ENCODE data around the gene CDK17.

CDK17 gene

DNA sequence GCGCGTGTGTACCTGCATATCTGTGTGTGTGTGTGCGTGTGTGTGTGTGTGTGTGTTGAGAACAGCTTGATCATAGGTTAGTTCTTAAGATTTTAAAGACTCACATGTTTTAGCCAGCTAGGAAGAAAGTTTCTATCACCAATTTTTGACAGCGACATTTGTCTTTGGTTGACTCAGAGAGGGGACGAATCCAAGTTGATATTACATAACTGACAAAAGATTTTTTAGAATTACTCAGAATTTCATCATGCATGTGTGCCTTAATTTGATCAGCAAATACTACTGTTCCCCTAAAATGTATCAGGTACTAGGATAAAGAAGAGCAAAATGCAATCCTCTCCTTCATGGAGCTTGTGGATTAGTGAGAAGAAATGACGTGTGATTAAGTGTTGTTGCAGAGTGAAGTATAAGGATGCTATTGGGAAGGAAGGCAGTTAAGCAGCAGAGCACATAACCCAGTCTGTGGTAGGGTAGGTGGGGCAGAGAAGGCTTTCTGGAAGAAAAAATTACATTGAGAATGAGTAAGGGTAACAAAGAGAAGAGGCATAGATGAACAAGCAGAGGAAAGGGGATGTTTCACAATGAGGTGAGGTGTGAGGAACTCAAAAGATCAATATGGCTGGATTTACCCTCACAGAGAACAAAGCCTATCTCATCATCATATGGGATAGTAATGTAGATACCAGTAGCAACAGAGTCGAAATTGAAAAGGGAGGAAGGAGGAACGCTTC, 128.6 kb downstream of the CDK17 start:
- DNase-seq (ENCODE audit: low read depth in 2 of 3, low spot score in 1 of 3), result no peak

DNA sequence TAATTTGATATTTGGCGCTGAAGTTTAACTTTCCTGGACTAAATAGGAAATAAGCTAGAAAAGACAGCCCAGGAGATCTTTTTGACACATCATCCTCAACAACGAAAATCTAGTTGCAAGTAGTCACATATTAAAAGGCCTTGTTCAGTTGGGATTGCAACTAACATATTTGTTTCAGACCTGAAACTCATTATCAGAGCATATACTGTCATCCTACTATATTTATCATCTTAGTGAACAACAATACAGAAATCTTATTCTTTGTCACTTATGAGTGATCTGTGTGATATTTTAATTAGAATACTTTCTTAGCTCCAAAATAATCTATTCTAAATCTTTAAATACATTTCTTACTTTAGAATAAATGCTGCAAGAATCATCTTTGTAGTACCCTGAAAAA, 134.0 kb downstream of the CDK17 start:
- DNase-seq (ENCODE audit: low read depth in 2 of 3, low spot score in 1 of 3), result no peak

DNA sequence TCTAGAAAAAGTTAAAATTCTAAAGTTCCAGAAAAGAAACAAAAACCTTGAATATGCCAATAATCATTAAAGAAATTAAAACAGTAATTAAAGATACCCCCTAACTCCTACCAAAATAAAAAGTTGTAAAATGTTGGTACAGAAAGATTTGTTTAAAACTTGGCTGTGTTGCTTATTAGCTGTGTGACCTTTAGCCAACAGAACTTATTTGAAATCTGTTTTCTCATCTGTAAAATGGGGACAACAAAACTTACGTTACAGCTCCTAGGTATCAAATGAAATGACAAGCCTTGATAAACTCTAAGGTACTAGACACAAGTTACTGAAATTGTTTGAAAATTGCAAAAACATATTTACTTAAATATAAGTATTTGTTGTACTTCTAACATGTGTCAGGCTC, 134.4 kb downstream of the CDK17 start:
- no peak for DNase-seq (ENCODE audit: low read depth in 2 of 3, low spot score in 1 of 3)

DNA sequence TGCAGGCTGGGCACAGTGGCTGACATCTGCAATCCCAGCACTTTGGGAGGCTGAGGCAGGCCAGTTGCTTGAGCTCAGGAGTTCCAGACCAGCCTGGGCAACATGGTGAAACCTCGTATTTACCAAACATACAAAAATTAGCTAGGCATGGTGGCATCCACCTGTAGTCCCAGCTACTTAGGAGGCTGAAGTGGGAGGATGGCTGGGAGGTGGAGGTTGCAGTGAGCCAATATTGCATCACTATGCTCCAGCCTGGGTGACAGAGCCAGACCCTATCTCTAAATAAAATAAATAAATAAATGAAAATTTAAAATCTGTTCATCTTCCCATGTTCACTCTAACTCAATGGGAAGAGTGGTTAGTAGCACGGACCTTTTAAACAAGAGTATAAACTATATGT, 134.8 kb downstream of the CDK17 start:
- DNase-seq (ENCODE audit: low read depth in 2 of 3, low spot score in 1 of 3), result no peak

DNA sequence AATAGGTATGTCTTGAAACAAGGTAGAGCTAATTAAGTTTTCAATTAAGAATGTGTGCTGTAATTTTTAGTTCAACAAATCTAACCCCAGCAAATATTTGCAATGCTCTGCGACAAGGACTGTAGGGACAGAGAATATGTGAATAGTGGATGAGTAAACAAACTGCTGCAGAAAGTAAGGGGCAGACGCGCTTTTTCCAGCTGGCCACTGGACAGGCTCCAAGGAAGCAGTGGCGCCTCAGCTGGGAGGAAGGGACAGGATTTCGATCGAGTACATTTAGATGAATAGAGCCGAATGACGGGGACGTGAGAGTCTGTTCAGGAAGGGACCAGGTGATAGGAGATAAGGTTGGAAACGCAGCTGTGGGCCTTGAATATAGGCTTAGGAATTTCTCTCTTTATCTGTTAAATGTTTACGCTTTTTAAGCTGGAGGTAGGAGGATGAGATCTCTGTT, 136.8 kb downstream of the CDK17 start:
- DNase-seq (ENCODE audit: low read depth in 2 of 3, low spot score in 1 of 3), result no peak

DNA sequence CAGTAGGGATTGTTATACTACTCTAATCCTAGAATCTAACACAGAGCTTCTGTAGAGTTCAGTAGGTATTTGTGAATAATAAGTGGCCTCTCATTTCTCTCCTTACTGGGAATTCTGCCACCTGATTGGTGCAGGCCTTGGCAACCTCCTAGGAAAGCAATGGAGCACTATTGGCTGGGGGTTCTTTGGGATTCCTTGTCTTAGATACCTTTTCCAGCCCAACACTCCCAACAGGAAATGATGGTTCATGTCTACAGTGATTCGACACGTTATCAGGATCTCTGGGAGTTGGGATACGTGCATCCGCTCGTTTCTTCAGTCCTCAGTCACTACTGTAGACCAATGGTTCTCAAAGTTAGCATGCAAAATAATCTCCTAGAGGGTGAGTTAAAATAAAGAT, 138.7 kb downstream of the CDK17 start:
- no peak for DNase-seq (ENCODE audit: low read depth in 2 of 3, low spot score in 1 of 3)

DNA sequence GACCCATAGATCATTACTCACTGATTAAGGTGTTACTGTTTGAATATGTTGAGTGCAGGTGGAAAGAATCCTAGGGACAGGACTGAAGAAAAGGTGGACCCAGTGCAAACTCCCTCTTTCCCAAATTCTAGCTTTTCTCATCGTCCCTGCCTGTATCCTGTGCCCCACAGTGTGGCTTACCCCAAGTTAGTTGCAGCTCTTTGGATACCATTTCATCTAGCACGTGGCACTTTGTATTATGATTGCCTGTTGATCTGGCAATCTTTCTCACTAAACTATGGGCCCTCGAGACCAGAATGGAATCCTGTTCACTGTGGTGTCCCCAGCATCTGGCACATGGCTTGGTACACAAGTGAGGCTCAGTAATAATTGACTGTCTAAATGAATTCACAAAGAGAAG, 139.6 kb downstream of the CDK17 start:
- no peak for DNase-seq (ENCODE audit: low read depth in 2 of 3, low spot score in 1 of 3)

DNA sequence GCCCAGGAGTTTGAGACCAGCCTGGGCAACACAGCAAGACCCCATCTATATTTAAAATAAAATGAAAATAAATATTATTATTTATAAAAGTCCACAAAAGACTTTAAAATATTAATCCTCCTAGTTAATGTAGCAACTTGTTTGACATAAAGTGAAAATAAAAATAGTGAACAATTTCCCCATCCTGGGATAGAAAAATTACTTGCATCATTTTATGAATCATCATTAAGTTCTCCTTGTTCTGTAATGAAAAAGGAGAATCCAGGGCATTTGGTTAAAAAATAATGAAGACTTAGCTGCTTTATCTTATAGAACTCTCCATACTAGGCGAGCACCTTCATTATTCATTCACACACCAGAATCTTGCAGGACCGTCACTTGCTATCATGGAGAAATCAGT, 140.0 kb downstream of the CDK17 start:
- DNase-seq (ENCODE audit: low read depth in 2 of 3, low spot score in 1 of 3), result no peak

DNA sequence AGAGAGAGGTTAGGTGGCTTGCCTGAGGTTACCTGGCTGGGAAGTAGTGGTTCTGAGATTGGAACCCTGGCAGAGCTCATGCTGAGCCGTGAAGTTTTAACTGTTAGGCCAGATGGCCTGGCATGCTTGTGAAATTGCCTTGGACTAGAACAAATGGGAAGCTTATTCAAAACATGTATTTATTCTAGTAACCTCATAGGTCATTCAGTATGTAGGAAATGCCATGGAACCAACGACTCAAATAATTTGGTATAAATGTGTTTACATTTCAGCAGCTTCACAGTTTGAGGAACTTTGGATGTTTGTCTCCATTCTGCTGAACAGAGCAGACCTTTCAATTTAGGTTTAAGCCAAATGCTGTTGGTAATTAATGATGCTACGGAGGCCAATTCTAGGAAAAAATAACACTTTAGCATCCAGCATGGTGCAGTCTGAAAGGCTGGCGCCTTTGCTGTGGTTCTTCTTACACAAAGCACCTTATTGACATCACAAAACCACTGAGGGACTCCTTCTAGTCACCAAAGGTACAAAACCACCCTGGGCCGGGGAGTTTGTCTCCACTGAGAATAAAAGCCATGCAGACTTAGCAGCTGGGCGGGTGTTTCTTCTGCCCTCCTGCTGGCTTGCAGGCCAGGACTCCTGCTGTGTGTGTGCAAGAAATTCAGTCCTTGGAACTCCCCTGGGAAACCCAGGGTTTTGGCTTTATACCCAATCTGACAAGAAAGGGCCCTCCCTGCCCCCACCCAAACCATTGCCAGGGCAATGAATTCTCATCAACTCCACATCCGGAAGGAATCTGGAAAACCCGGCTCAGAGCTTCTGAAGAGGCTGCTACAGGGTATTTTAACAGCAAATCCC, 141.9 kb downstream of the CDK17 start:
- no peak for DNase-seq (ENCODE audit: low read depth in 2 of 3, low spot score in 1 of 3)

DNA sequence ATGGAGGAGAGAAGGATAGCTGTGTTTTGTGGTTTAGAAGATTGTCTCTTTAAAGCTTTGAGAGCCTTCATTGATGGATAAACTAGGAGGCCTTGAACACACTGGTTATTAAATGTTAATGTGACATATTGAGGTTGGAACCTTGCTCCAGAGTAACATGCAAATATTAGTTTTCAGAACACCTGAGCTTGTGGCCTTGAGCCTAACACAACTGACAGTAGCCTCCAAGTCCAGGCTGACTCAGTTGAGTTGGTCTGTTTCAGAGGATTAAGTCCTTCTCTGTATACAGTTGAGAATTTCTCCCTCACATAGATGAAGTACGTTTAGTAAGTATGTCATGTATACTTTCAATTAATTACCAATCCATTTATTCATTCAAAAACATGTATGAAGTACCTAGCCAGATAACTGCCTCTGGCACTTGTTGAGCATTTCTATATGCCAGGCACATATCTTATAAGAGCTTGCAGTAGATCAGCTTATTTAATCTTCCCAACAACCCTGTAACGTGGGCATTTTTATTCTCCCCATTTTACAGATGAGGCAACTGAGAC, 142.6 kb downstream of the CDK17 start:
- no peak for DNase-seq (ENCODE audit: low read depth in 2 of 3, low spot score in 1 of 3)

DNA sequence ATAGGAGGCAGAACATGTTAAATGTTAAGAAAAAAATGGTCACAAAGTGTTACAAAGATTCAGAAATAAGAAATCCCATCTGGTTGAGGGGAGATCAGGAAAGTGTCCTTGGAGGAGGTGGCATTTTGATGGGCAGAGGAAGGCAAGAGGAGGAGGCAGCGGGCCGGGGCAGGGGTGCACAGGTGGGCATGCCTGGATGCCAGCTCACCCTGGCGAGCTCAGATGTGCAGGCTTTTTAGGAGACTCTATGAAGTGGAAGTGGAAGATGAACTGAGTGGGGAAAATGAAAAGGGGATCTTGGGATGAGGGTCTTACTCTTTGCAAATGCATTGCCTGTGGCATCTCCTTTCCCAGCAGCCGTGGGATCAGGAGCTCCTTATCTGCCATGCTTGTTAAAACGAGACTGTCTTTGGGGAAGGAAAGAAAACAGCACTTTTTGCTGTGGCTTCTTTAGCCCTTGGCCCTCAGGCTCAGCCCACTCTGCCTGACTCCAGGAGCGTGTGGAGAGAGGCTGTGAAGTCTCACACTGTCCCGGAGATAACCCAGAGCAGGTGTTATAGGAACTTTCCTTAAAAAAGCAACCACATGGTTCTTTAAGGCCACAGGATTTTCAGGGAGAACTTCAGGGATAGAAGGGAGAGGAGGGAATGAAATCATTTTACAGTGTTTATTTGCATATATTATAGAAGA, 143.4 kb downstream of the CDK17 start:
- DNase-seq (ENCODE audit: low read depth in 2 of 3, low spot score in 1 of 3), result no peak

DNA sequence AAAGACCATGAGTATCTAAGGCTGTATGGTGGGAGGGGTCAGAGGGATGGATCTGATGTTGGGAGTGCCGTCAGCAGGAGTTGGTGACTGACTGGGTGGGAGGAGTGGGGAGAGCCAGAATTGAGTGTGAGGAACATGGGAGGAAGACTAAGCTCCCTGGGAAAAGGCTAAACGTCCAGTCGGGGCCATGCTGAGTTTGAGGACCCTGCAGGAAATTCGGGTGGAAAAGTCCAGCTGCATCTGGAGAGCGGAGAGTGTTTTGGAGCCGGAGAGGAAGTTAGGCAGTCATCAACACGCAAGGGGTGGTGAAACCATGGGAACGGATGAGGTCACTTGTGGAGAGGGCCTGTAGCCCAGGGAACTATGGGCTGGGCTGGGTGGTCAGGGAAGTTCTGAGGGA, 145.2 kb downstream of the CDK17 start:
- DNase-seq (ENCODE audit: low read depth in 2 of 3, low spot score in 1 of 3), result no peak

DNA sequence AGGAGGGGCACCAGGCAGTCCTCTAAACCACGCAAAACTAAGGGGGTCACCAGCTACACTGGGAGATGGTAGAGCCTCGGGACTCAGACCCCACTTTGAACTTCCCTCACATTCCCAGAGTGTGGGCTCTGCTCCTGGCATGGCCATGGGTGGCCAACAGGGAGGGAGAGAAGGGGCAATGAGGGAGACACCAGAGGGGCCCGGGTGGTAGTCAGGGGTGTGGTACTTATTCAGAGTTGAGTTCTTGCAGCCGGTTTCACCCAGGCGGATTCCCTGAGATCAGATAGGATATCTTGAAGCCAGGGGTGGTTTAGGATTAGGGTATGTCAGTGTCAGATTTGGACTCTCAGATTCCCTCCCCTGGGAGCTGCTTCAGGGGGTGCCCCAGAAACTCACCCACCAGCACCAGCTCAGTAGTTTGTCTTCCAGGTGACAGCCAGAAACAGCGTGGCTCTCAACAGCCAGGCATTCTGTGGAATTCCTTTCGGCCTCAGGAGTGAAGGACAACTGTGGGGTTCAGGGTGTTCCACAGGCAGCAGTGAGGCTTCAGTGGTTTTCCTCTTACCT, 150.0 kb downstream of the CDK17 start:
- no peak for DNase-seq (ENCODE audit: low read depth in 2 of 3, low spot score in 1 of 3)

DNA sequence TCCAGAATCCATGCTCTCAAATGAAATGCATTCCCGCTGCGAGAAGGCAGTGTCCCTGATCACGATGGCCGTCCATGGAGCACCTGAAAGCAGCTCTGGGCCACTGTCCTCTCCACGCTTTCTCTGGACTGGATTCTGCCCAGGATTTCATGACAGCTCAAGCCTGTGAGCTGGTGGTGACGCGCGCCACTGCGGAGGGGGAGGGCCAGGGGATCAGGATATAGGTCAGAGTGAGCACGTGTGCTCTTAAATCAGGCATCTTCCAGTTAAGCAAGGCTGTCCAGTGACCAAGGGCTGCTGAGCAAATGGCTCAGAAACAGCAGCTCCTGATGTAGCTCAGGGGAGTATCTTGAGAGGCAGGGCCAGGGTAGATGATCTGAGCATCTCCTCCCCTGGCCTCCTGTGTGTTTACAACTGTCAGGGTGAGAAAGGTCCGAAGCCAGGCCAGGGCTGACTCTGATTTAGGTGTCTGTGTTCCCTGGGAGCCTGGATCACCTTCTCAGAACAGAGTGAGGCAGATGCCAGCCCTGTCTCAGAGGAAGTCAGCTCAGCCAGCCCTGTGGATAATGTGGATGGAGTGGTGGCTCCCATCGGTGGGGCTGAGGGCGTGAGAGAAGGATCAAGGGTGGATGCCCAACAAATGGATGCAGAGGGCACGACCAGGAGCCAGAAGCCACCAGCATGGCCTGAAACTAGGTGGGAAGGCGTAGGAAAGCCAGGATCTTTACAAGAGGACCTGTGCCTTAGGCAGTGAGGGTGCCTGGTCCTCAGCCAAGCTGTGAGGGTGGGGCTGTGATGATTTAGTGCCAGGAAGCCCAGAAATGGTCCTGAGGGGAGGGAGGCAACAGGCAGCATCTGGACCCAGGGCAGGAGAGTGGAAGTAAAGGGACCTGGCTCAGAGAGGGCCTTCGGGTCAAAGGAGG, 150.8 kb downstream of the CDK17 start:
- DNase-seq (ENCODE audit: low read depth in 2 of 3, low spot score in 1 of 3), result no peak

DNA sequence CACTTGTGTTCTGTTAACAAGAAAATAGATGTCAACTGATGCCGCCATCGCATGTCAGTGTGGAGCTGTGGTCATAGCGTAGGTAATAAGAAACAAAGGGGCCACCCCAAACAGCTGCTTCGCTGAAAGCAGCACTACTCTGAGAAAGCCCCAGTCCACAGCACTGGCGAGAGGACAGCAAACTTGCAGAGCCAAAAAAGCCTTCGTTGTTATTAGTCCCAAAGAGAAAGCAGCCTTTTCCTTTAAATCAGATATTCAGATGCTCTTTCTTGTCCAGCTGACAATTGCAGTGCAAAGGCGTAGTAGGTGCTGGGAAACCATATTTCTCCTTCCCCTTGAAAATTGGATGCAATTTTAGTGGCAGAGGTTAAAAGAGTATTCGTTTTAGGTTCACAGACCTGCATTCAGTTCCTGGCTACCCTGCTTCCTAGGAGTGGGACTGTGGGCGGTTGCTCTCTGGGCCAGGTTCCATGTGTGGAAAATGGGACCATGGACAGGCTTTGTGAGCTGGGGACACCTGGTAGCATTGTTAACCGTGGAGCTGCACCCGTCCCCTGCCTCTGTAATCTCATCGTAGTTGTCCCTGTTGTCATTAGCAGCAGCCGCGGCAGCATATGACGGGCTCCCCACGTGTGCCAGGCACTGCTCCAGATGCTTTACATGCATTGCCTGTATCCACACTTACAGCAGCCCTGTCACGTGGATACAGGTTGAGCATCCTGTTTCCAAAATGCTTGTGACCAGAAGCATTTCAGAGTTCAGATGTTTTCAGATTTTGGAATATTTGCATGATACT, 151.9 kb downstream of the CDK17 start:
- DNase-seq (ENCODE audit: low read depth in 2 of 3, low spot score in 1 of 3), result no peak

DNA sequence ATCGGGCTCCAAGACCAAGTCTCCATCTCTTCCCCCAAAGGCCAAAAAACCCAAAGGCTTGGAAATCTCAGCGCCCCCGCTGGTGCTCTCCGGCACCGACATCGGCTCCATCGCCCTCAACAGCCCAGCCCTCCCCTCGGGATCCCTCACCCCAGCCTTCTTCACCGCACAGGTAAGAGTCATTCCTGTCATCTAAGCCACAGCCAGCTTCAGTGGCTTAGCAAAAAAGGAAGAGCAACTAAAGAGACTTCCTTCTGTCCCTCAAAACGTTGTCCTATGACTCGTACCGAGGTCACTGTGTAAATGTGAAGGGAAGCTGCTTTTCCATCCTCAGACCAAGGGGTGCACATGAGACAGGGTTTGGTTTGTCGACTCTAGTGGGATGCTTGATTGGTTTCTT, 152.7 kb downstream of the CDK17 start:
- DNase-seq (ENCODE audit: low read depth in 2 of 3, low spot score in 1 of 3), result no peak

DNA sequence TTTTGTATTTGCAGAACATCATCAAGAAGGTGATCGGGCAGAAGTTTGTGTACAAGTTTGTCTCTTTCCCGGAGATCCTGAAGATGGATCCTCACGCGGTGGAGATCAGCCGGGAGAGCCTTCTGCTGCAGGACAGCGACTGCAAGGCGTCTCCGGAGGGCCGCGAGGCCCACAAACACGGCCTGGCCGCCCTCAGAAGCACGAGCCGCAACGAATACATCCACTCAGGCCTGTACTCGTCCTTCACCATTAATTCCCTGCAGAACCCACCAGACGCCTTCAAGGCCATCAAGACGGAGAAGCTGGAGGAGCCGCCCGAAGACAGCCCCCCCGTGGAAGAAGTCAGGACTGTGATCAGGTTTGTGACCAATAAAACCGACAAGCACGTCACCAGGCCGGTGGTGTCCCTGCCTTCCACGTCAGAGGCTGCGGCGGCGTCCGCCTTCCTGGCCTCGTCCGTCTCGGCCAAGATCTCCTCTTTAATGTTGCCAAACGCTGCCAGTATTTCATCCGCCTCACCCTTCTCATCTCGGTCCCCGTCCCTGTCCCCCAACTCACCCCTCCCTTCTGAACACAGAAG, 153.2 kb downstream of the CDK17 start:
- DNase-seq (ENCODE audit: low read depth in 2 of 3, low spot score in 1 of 3), result no peak

DNA sequence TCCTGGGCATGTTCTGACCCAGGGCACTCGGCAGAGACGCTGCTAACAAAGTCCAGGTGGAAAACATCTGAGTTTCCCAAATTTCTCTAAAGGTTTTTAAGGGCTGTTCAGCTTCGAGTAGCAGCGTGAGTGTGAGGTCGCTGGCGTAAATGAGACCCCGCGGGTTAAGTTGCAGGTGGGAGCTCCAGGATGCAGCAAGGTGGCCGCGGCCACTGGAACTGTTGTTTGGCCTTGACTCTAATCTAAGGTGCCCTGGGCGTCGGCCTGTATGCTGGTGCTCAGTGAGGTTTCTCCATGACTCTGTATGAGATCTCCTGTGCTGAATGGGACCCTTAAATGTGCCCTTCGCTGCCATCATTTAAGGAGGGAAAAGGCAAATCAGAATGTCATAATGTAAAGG, 155.4 kb downstream of the CDK17 start:
- DNase-seq (ENCODE audit: low read depth in 2 of 3, low spot score in 1 of 3), result no peak

DNA sequence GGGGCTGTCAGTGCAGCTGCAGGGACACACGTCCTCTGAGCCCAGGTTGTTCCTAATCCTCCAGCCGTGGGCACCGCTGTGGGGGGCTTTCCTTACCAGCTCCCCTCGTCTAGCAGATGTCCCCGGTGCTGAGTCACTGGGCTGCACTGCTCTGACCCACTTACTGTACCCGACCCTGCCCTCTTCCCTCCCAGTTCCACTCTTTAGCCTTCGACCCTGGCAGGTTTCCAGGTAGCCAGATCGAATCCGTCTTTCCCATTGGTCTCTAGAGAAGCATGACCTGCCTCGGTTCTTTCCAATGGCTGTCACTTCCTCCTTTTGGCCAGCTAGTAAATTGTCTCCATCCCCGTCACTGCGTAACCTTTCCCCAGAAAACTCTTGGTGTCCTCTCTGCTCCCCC, 157.6 kb downstream of the CDK17 start:
- DNase-seq (ENCODE audit: low read depth in 2 of 3, low spot score in 1 of 3), result no peak

Data from stimulated activated CD4-positive, alpha-beta T cell treated with anti-CD3 and anti-CD28 coated beads, Interleukin-12 subunit alpha, Interleukin-12 subunit beta, amount 100 ng/mL, for 48 hours (primary cell).